Measurements from ENCODE around the gene PTPRE.

Gene PTPRE

GRCh38 chr10:127907411-127908105 lies 655 bp downstream of the PTPRE start (continued):
- TF ChIP-seq, protein P1, sequence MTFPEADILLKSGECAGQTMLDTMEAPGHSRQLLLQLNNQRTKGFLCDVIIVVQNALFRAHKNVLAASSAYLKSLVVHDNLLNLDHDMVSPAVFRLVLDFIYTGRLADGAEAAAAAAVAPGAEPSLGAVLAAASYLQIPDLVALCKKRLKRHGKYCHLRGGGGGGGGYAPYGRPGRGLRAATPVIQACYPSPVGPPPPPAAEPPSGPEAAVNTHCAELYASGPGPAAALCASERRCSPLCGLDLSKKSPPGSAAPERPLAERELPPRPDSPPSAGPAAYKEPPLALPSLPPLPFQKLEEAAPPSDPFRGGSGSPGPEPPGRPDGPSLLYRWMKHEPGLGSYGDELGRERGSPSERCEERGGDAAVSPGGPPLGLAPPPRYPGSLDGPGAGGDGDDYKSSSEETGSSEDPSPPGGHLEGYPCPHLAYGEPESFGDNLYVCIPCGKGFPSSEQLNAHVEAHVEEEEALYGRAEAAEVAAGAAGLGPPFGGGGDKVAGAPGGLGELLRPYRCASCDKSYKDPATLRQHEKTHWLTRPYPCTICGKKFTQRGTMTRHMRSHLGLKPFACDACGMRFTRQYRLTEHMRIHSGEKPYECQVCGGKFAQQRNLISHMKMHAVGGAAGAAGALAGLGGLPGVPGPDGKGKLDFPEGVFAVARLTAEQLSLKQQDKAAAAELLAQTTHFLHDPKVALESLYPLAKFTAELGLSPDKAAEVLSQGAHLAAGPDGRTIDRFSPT (tag by site-specific recombination; IDR thresholded peaks at IDR 0.05) = 0 out of 2 replicates have a peak, but pooled peaks have one; percentile 21
- TF ChIP-seq ZNF394 (tag by site-specific recombination; IDR thresholded peaks at IDR 0.05; ENCODE audit: borderline replicate concordance) = no peak
- TF ChIP-seq ZNF26 (tag by site-specific recombination; IDR thresholded peaks at IDR 0.05) = no peak
- TF ChIP-seq ZNF701 (tag by site-specific recombination; IDR thresholded peaks at IDR 0.05) = no peak
- TF ChIP-seq OVOL3 (tag by site-specific recombination; IDR thresholded peaks at IDR 0.05) = no peak
- TF ChIP-seq, protein P2, sequence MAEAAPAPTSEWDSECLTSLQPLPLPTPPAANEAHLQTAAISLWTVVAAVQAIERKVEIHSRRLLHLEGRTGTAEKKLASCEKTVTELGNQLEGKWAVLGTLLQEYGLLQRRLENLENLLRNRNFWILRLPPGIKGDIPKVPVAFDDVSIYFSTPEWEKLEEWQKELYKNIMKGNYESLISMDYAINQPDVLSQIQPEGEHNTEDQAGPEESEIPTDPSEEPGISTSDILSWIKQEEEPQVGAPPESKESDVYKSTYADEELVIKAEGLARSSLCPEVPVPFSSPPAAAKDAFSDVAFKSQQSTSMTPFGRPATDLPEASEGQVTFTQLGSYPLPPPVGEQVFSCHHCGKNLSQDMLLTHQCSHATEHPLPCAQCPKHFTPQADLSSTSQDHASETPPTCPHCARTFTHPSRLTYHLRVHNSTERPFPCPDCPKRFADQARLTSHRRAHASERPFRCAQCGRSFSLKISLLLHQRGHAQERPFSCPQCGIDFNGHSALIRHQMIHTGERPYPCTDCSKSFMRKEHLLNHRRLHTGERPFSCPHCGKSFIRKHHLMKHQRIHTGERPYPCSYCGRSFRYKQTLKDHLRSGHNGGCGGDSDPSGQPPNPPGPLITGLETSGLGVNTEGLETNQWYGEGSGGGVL (tag by site-specific recombination; IDR thresholded peaks at IDR 0.05) = no peak
- no peak for TF ChIP-seq ZIC2 (tag by site-specific recombination; IDR thresholded peaks at IDR 0.05)
- 0 out of 2 replicates have a peak, but pooled peaks have one; percentile 26 for TF ChIP-seq EGR2 (tag by site-specific recombination; IDR thresholded peaks at IDR 0.05; ENCODE audit: low read depth)

DNA sequence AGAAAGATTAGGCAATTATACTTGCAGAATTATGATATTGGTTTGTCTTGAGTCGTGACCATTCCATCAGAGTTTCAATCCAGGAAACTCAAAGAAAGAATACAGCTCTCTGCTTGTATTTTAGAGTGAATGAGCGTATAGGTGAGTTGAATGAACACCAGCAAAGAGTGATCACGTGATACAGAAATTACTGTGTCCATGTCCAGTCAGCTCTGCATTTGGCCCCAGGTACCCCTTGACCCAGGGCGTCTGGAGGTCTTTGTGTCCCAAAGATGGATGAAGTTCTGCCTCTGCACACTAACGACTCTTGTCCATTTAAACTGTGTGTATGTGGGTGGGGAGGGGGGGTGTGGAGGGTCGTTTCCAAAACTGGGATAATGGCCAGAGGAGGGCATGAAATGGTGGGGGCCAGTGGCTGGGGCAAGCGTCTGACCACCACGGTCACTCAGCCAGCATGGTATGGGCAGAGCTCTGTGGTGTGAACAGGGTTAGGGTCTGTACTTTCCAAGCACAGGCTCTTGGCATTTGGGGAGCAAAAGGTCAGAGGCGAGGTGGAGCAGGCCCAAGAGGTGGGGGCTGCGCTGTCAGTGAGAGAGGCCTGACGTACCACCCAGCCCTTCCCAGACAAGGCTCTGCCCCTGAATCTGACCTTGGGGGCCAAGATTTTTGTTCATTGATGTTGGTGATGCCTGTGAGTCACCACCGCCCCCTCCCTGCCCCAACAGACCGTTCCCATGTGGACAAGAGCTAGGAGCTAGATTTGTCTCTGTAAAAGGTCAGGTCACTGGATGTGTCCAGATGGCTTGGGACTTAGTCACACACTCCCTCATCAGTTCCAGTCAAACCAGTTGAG lies 1.4 kb downstream of the PTPRE start:
- CTCF ChIA-PET = interaction anchor here (0.6 to 4.3 kb wide), 5 partner anchors 65 to 622 kb away, joined by 3 to 24 read pairs (median 14); no protein-coding TSS in a partner anchor
- Histone ChIP-seq H3K9me3 (ENCODE audit: control insufficient read depth, insufficient read depth, low read depth, low read length) (no peaks in the 10 kb centered on the region), H3K4me1 (ENCODE audit: control insufficient read depth, insufficient read depth, low read length) (no peaks in the 10 kb centered on the region), H3K27ac (ENCODE audit: extremely low read depth, low read depth, low read length) (no peak overlapping the region), H3K36me3 (ENCODE audit: control insufficient read depth in 2 of 2, insufficient read depth in 1 of 2, low read length in 2 of 2) (no peaks in the 10 kb centered on the region), H3K4me3 (ENCODE audit: low read depth, low read length) (no peak overlapping the region)
- POLR2A ChIA-PET = no interaction called here
- TF ChIP-seq SCRT1 (tag by site-specific recombination; IDR thresholded peaks at IDR 0.05; ENCODE audit: borderline replicate concordance) (no peak), ZNF521 (tag by site-specific recombination; IDR thresholded peaks at IDR 0.05) (no peak), ZNF692 (tag by site-specific recombination; IDR thresholded peaks at IDR 0.05) (no peak), OSR2 (tag by site-specific recombination; IDR thresholded peaks at IDR 0.05) (no peak), ZFP37 (tag by site-specific recombination; IDR thresholded peaks at IDR 0.05) (no peak), ZBTB8A (tag by site-specific recombination; IDR thresholded peaks at IDR 0.05) (no peak), ZNF677 (tag by site-specific recombination; IDR thresholded peaks at IDR 0.05) (no peak)
- TF ChIP-seq, protein P1 (tag by site-specific recombination; IDR thresholded peaks at IDR 0.05) = no peak
